ENCODE measurements around the gene FUT8. TPM values are rescaled to one million over a fixed set of nuclear protein-coding genes. Genes with fewer than 3 reads are reported as not detected.

FUT8 gene
- total RNA-seq, 1 experiment from 2014 or later: 129 TPM

DNA sequence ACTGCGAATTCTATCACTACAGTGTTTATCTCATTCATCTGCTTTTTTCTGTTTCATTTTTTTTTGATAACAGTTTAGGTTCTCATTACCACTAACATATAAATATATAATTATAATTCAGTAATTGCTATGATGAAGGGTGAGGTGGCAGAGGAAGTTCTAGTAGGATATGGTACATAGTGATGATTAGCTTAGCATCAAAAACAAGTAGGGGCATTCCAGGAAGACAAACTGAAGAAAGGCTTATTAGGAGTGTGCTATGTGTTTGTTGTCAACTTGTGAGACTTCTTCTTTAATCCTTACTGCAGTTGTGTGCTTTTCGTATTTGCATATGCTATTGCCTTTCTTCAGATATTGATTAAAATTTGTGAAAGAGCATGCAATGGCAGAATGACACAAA is 20.6 kb downstream of the FUT8 start:
- Mint-ChIP-seq H3K4me1 (ENCODE audit: low read depth, unreplicated experiment) (peaks cover 58% of the 10 kb centered on the region), H3K27me3 (ENCODE audit: unreplicated experiment) (no peaks in the 10 kb centered on the region), H3K4me3 (ENCODE audit: low read depth, unreplicated experiment) (no peak overlapping the region), H3K36me3 (ENCODE audit: insufficient read depth, unreplicated experiment) (peaks cover 13% of the 10 kb centered on the region), H3K27ac (ENCODE audit: unreplicated experiment) (peak overlapping the region; percentile 22), H3K9me3 (ENCODE audit: low read depth, unreplicated experiment) (no peaks in the 10 kb centered on the region)
- no TSS peak for BruUV-seq (replicated peaks)
- TF ChIP-seq, protein P1, sequence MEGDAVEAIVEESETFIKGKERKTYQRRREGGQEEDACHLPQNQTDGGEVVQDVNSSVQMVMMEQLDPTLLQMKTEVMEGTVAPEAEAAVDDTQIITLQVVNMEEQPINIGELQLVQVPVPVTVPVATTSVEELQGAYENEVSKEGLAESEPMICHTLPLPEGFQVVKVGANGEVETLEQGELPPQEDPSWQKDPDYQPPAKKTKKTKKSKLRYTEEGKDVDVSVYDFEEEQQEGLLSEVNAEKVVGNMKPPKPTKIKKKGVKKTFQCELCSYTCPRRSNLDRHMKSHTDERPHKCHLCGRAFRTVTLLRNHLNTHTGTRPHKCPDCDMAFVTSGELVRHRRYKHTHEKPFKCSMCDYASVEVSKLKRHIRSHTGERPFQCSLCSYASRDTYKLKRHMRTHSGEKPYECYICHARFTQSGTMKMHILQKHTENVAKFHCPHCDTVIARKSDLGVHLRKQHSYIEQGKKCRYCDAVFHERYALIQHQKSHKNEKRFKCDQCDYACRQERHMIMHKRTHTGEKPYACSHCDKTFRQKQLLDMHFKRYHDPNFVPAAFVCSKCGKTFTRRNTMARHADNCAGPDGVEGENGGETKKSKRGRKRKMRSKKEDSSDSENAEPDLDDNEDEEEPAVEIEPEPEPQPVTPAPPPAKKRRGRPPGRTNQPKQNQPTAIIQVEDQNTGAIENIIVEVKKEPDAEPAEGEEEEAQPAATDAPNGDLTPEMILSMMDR (IDR thresholded peaks at IDR 0.05; ENCODE audit: unreplicated experiment): no peak
- DNase-seq: no peak
- intact Hi-C loops (cut with micrococcal nuclease; ENCODE audit: unreplicated experiment): no loop called here
- CTCF ChIA-PET: interaction anchor here (2.1 kb wide), 1 partner anchor 18 kb away, joined by 5 read pairs; no protein-coding TSS in a partner anchor

DNA sequence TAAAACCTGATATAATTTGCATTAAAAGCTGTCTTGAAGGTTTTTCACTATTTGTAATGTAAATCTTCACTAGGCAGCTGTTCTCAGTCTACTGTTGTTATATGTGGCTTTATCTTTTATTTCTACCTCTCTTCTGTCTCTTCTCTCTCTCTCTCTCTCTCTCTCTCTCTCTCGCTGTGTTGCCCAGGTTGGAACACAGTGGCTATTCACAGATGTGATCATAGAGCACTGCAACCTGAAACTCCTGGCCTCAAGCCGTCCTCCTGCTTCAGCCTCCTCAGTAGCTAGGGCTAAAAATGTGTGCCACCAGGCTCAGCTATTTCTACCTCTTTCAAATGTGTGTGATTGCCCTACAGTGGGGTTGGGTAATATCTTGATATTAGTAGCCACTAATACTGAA is 21.1 kb downstream of the FUT8 start:
- DNase-seq: no peak
- BruUV-seq (replicated peaks): no TSS peak
- H3K9me3 Mint-ChIP-seq (ENCODE audit: low read depth, unreplicated experiment): no peaks in the 10 kb centered on the region
- intact Hi-C loops (cut with micrococcal nuclease; ENCODE audit: unreplicated experiment): no loop called here
- peaks cover 13% of the 10 kb centered on the region for H3K36me3 Mint-ChIP-seq (ENCODE audit: insufficient read depth, unreplicated experiment)
- H3K27ac Mint-ChIP-seq (ENCODE audit: unreplicated experiment): peak overlapping the region; percentile 22
- no peaks in the 10 kb centered on the region for H3K27me3 Mint-ChIP-seq (ENCODE audit: unreplicated experiment)
- CTCF ChIA-PET: interaction anchor here (2.1 kb wide), 1 partner anchor 18 kb away, joined by 5 read pairs; no protein-coding TSS in a partner anchor
- TF ChIP-seq, protein P1 (IDR thresholded peaks at IDR 0.05; ENCODE audit: unreplicated experiment): no peak
- H3K4me1 Mint-ChIP-seq (ENCODE audit: low read depth, unreplicated experiment): peaks cover 58% of the 10 kb centered on the region
- H3K4me3 Mint-ChIP-seq (ENCODE audit: low read depth, unreplicated experiment): no peak overlapping the region

DNA sequence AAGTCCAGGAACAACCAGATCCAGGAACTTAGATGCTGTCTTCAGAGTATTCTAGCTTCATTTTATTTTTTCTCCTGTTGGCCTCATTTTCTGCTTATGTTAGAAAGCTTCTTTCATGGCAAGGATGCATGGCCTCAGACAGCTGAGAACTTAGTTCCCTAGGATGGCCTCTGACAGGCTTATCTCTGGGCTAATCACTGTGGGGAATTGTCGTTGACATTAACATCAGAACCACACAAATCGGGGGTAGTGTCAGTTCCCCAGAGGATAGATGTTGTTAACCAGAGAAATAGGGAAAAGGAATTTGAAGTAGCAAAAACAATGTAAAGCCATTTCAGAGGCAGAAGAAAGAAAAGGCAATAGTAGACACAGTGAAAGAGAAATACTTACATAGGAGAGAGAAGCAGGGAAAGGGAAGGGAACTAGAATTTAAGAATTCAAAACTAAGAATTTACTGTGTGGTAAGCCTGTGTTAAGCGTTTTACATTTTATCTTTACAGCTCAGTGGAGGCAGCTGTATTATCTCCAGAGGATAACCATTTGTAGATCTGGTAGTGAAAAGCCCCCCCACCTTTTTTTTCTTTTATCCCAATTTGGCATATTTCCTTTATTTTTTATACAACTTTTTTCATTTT is 21.8 kb downstream of the FUT8 start:
- no peak overlapping the region for H3K4me3 Mint-ChIP-seq (ENCODE audit: low read depth, unreplicated experiment)
- peaks cover 58% of the 10 kb centered on the region for H3K4me1 Mint-ChIP-seq (ENCODE audit: low read depth, unreplicated experiment)
- BruUV-seq (replicated peaks): no TSS peak
- no peaks in the 10 kb centered on the region for H3K27me3 Mint-ChIP-seq (ENCODE audit: unreplicated experiment)
- TF ChIP-seq, protein P1 (IDR thresholded peaks at IDR 0.05; ENCODE audit: unreplicated experiment): no peak
- DNase-seq: no peak
- intact Hi-C loops (cut with micrococcal nuclease; ENCODE audit: unreplicated experiment): no loop called here
- CTCF ChIA-PET: interaction anchor here (2.1 kb wide), 1 partner anchor 19 kb away, joined by 5 read pairs; no protein-coding TSS in a partner anchor
- H3K27ac Mint-ChIP-seq (ENCODE audit: unreplicated experiment): no peak overlapping the region
- peaks cover 13% of the 10 kb centered on the region for H3K36me3 Mint-ChIP-seq (ENCODE audit: insufficient read depth, unreplicated experiment)
- no peaks in the 10 kb centered on the region for H3K9me3 Mint-ChIP-seq (ENCODE audit: low read depth, unreplicated experiment)

DNA sequence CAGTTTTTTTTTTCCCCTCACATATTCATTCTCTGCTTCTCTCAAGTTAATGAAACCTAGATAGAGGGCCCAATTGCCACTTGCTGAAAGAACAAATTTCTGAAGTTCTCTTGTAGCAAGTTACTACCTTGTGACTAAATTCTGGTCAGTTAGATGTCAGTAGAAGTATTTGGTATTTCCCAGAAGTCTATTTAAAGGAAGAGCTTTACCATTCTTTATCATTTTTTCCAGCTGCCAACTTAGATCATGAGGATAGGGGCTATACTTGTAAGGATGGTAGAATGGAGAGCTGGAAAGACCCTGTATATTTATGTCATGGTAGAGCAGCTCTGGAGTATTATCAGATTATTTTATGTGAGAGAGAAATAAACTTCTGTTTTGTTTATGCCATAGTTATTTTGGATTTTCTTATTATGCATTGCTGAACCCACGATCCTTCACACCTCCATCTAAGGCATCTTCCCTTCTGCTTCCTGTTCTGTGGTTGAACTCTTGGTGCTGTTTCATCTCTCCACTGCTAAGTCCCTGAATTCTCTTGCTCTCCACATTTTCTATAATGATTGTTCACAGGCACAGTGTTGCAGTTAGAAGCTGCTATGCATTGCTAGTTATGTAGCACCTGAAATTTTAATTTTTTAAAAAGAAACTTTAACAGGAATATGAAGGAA is 25.9 kb downstream of the FUT8 start:
- TF ChIP-seq, protein P1 (IDR thresholded peaks at IDR 0.05; ENCODE audit: unreplicated experiment): no peak
- H3K36me3 Mint-ChIP-seq (ENCODE audit: insufficient read depth, unreplicated experiment): peaks cover 8% of the 10 kb centered on the region
- H3K4me1 Mint-ChIP-seq (ENCODE audit: low read depth, unreplicated experiment): peaks cover 35% of the 10 kb centered on the region
- intact Hi-C loops (cut with micrococcal nuclease; ENCODE audit: unreplicated experiment): no loop called here
- no peak for DNase-seq
- no peaks in the 10 kb centered on the region for H3K27me3 Mint-ChIP-seq (ENCODE audit: unreplicated experiment)
- H3K27ac Mint-ChIP-seq (ENCODE audit: unreplicated experiment): no peak overlapping the region
- BruUV-seq (replicated peaks): no TSS peak
- H3K4me3 Mint-ChIP-seq (ENCODE audit: low read depth, unreplicated experiment): no peak overlapping the region
- CTCF ChIA-PET: no interaction called here
- no peaks in the 10 kb centered on the region for H3K9me3 Mint-ChIP-seq (ENCODE audit: low read depth, unreplicated experiment)

All from Calu3 (cell line).